ENCODE data around the gene C10orf67.
A peak's percentile ranks its signal among the peaks of the same experiment; 100 is the strongest.

Gene C10orf67

GRCh38 chr10:23316406-23316805 lies 28.2 kb downstream of the C10orf67 start:
- Histone ChIP-seq H3K27ac (ENCODE audit: low read length) (no peak overlapping the region), H3K79me2 (ENCODE audit: low read length) (no peaks in the 10 kb centered on the region), H2AFZ (ENCODE audit: low read depth, low read length) (no peak overlapping the region)

DNA sequence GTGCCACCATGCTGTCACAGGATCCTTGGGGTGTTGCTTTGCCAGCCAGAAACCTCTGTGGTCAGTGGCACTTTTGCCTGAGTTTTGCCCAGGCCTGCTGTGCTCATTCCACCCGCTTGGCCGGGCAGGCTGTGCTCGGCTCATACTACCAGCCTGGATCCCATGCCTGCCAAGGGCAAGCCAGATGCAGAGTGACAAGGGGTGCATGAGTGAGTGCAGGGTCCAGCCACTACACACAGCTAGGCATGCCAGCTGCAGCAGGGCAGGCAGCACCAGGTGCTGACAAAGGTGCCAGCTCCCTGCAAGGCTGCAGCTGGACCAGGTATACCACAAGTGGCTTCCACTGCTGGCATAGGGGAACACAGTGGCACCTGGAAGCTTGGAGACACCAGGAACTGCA lies 28.6 kb downstream of the C10orf67 start:
- Histone ChIP-seq H3K9ac (ENCODE audit: low read length) (no peak overlapping the region), H3K27ac (ENCODE audit: low read length) (no peak overlapping the region), H2AFZ (ENCODE audit: low read depth, low read length) (no peak overlapping the region), H3K4me1 (ENCODE audit: low read length) (no peaks in the 10 kb centered on the region), H3K9me3 (ENCODE audit: insufficient read depth, low read length) (no peaks in the 10 kb centered on the region), H3K4me2 (ENCODE audit: low read length) (no peak overlapping the region), H3K79me2 (ENCODE audit: low read length) (no peaks in the 10 kb centered on the region), H3K4me3 (ENCODE audit: low read length) (no peak overlapping the region), H3K36me3 (replicated peaks; ENCODE audit: low read depth, low read length) (no peaks in the 10 kb centered on the region), H3K27me3 (ENCODE audit: low read depth, low read length) (no peaks in the 10 kb centered on the region), H4K20me1 (ENCODE audit: insufficient read depth, low read length) (no peaks in the 10 kb centered on the region)
- no peak for TF ChIP-seq EZH2phosphoT487 (IDR thresholded peaks at IDR 0.05; ENCODE audit: low read depth)
- TF ChIP-seq, protein P1, sequence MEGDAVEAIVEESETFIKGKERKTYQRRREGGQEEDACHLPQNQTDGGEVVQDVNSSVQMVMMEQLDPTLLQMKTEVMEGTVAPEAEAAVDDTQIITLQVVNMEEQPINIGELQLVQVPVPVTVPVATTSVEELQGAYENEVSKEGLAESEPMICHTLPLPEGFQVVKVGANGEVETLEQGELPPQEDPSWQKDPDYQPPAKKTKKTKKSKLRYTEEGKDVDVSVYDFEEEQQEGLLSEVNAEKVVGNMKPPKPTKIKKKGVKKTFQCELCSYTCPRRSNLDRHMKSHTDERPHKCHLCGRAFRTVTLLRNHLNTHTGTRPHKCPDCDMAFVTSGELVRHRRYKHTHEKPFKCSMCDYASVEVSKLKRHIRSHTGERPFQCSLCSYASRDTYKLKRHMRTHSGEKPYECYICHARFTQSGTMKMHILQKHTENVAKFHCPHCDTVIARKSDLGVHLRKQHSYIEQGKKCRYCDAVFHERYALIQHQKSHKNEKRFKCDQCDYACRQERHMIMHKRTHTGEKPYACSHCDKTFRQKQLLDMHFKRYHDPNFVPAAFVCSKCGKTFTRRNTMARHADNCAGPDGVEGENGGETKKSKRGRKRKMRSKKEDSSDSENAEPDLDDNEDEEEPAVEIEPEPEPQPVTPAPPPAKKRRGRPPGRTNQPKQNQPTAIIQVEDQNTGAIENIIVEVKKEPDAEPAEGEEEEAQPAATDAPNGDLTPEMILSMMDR (IDR thresholded peaks at IDR 0.05; ENCODE audit: low read depth, low read length) = no peak

More at GRCh38 chr10:23316406-23316805, 28.2 kb downstream of the C10orf67 start:
- Histone ChIP-seq H3K9me3 (ENCODE audit: insufficient read depth, low read length) (no peaks in the 10 kb centered on the region), H3K4me1 (ENCODE audit: low read length) (no peaks in the 10 kb centered on the region), H3K36me3 (replicated peaks; ENCODE audit: low read depth, low read length) (no peaks in the 10 kb centered on the region), H3K27me3 (ENCODE audit: low read depth, low read length) (no peaks in the 10 kb centered on the region), H3K4me2 (ENCODE audit: low read length) (no peak overlapping the region), H4K20me1 (ENCODE audit: insufficient read depth, low read length) (no peaks in the 10 kb centered on the region), H3K9ac (ENCODE audit: low read length) (no peak overlapping the region), H3K4me3 (ENCODE audit: low read length) (no peak overlapping the region)
- TF ChIP-seq EZH2phosphoT487 (IDR thresholded peaks at IDR 0.05; ENCODE audit: low read depth) = no peak
- TF ChIP-seq, protein P1 (IDR thresholded peaks at IDR 0.05; ENCODE audit: low read depth, low read length) = no peak

DNA sequence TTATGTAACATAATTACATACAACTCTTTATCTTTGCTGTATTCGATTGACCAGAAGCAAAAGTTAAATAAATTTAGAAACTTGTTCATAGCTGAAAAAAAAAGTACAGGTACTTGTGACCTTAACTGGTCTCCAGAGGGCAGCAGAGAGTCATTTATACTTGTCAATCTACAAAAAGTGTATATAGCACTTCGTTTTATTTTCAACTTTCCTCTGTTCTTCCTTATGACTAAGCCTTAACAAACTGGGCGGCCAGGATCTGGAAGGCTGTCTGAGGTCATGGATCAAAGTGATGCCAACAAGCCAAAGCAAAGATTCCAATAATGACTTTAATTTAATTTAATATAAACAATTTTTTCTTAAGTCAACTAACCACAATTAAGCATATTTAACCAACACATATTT lies 29.8 kb downstream of the C10orf67 start:
- TF ChIP-seq, protein P1 (IDR thresholded peaks at IDR 0.05; ENCODE audit: low read depth, low read length) = peak; percentile 68
- TF ChIP-seq EZH2phosphoT487 (IDR thresholded peaks at IDR 0.05; ENCODE audit: low read depth) = no peak
- no peaks in the 10 kb centered on the region for H3K4me1 ChIP-seq (ENCODE audit: low read length)
- H3K36me3 ChIP-seq (replicated peaks; ENCODE audit: low read depth, low read length) = no peaks in the 10 kb centered on the region
- H3K27me3 ChIP-seq (ENCODE audit: low read depth, low read length) = no peaks in the 10 kb centered on the region
- no peak overlapping the region for H3K27ac ChIP-seq (ENCODE audit: low read length)
- H3K9ac ChIP-seq (ENCODE audit: low read length) = no peak overlapping the region
- H3K9me3 ChIP-seq (ENCODE audit: insufficient read depth, low read length) = no peaks in the 10 kb centered on the region
- H2AFZ ChIP-seq (ENCODE audit: low read depth, low read length) = no peak overlapping the region
- no peak overlapping the region for H3K4me3 ChIP-seq (ENCODE audit: low read length)
- H4K20me1 ChIP-seq (ENCODE audit: insufficient read depth, low read length) = no peaks in the 10 kb centered on the region
- H3K79me2 ChIP-seq (ENCODE audit: low read length) = no peaks in the 10 kb centered on the region
- no peak overlapping the region for H3K4me2 ChIP-seq (ENCODE audit: low read length)

- Histone ChIP-seq H2AFZ (ENCODE audit: low read depth, low read length) (no peak overlapping the region), H3K27ac (ENCODE audit: low read length) (no peak overlapping the region), H3K9ac (ENCODE audit: low read length) (no peak overlapping the region), H3K4me1 (ENCODE audit: low read length) (no peaks in the 10 kb centered on the region), H3K36me3 (replicated peaks; ENCODE audit: low read depth, low read length) (no peaks in the 10 kb centered on the region), H3K4me2 (ENCODE audit: low read length) (no peak overlapping the region), H3K27me3 (ENCODE audit: low read depth, low read length) (no peaks in the 10 kb centered on the region), H3K4me3 (ENCODE audit: low read length) (no peak overlapping the region), H4K20me1 (ENCODE audit: insufficient read depth, low read length) (no peaks in the 10 kb centered on the region), H3K79me2 (ENCODE audit: low read length) (no peaks in the 10 kb centered on the region), H3K9me3 (ENCODE audit: insufficient read depth, low read length) (no peaks in the 10 kb centered on the region)
- TF ChIP-seq, protein P1 (IDR thresholded peaks at IDR 0.05; ENCODE audit: low read depth, low read length) = no peak
- no peak for TF ChIP-seq EZH2phosphoT487 (IDR thresholded peaks at IDR 0.05; ENCODE audit: low read depth)
These were observed 33.6 kb downstream of the C10orf67 start for GRCh38 chr10:23311034-23311433.
